ENCODE data around the gene ENPP3.

Gene ENPP3

DNA sequence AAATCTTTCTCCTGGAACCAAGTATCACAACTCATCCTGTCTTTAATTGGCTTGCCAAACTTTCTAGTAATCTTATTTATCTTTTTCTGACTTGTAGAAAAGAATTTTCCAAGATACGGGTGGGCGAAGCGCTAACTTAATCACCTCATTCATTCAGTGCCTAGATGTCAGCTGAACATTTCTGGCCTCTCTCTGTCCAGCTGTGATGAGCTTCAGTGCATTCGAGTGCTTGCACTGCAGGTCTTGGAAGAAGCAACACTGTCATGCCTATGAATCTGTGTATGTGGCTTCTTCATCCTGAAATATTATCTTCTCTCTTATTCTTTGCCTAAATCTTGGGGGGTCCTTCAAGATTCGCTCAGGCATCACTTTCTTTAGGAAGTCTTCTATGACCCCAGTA is 154.4 kb downstream of the ENPP3 start:
- no peak for DNase-seq (ENCODE audit: insufficient read length, low spot score)
- FAIRE-seq: no peak

DNA sequence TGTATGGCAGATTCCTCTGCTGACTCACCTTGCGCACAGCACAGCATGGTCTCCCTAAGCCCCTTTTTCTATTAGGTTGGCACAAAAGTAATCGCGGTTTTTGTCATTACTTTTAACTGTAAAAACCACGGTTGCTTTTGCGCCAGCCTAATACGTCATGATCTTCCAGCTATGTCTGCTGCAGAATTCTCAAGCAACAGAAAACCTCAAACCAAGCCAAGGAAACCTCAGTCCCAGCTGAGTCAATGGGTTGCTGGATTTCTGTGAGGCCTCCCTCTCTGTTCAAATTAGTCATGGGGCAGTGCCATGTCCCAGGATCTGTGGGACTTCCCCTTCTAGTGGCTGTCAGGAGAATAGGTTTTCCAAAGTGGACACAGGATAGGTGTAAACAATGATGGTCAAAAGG is 155.0 kb downstream of the ENPP3 start:
- DNase-seq (ENCODE audit: insufficient read length, low spot score): no peak
- no peak for FAIRE-seq

DNA sequence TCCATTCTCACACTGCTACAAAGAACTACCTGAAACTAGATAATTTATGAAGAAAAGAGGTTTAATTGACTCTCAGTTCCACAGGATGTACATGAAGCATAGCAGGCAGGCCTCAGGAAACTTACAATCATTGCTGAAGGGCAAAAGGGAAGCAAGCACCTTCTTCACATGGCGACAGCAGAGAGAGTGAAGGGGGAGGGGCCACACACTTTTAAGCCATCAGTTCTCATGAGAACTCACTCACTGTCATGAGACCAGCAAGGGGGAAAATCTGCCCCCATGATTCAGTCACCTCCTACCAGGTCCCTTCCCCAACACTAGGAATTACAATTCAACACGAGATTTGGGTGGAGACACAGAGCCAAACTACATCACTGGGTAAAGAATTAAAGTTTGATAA is 158.3 kb downstream of the ENPP3 start:
- FAIRE-seq: no peak

More for the DNA sequence above, 158.3 kb downstream of the ENPP3 start:
- DNase-seq (ENCODE audit: insufficient read length, low spot score): no peak

All from GM19239 (cell line).